Measurements from ENCODE around the gene RNF135.
"Not testable (repeated sequence)": the region's sequence is repeated elsewhere in the genome, so short reads cannot be mapped to it uniquely, and the experiment has no call there.

The RNF135 gene

DNA sequence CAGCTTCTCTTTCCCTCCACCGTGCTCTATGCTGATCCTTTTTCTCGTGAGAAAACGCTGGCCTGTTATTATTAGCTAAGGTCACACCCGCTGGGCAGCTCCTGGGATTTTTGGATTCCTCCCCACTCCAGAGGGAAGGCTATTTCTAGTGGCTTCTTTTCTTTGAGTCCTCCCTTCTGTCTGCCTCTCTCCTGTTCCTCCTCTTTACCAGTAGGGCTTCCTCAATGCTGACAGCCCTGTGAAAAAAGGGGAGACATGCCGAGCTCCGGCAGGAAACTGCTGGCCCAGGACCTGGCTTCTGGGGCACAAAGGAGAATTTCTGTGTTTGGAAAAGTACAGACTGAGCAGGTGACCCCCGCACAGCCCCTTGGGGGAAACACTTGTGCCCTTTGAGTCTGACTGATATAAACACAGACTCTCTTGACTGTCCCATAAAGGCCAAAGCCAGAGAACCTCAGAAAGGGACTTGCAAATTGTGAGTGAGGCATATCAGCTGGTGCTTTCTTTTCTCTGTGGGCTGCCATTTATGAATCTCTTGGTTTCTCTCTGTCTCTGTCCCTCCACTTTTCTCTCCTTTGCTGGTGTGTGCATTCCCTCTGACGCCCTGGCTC is 14.0 kb upstream of the RNF135 start:
- DNase-seq (ENCODE audit: low spot score), result no peak

GRCh38 chr17:30957741-30958140 is 13.1 kb upstream of the RNF135 start:
- no peak for DNase-seq (ENCODE audit: low spot score)

GRCh38 chr17:30958187-30958586 is 12.7 kb upstream of the RNF135 start:
- no peak for DNase-seq (ENCODE audit: low spot score)

GRCh38 chr17:30961209-30962188 is 9.3 kb upstream of the RNF135 start:
- no peak for DNase-seq (ENCODE audit: low spot score)

GRCh38 chr17:30964312-30964711 is 6.5 kb upstream of the RNF135 start:
- not testable (repeated sequence) for DNase-seq (ENCODE audit: low spot score)

- DNase-seq (ENCODE audit: low spot score), result no peak
These were observed 6.0 kb upstream of the RNF135 start for GRCh38 chr17:30964876-30965275.

DNA sequence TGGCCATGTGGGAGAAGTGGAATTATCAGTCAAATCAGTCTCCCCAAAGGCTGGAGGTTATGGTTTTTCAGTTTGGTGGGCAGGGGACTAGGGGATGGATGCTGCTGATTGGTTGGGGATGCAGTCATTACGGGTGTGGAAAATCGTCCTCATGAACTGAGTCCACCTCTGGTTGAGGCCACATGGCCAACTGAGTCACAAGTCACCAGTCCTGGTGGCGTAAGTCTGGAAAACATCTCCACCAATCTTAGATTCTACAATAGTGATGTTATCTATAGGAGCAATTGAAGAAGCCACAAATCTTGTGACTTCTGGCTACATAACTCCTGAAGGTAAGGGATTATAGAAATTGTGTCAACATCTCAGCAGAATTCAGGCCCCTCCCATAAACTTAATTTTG is 5.2 kb upstream of the RNF135 start:
- no peak for DNase-seq (ENCODE audit: low spot score)

- DNase-seq (ENCODE audit: low spot score), result not testable (repeated sequence)
These were observed 2.9 kb upstream of the RNF135 start for GRCh38 chr17:30967911-30968310.

GRCh38 chr17:30969989-30970830 is 629 bp upstream of the RNF135 start:
- peak; percentile 13 for DNase-seq (ENCODE audit: low spot score)

GRCh38 chr17:30975042-30975820 is 4.4 kb downstream of the RNF135 start:
- no peak for DNase-seq (ENCODE audit: low spot score)

DNA sequence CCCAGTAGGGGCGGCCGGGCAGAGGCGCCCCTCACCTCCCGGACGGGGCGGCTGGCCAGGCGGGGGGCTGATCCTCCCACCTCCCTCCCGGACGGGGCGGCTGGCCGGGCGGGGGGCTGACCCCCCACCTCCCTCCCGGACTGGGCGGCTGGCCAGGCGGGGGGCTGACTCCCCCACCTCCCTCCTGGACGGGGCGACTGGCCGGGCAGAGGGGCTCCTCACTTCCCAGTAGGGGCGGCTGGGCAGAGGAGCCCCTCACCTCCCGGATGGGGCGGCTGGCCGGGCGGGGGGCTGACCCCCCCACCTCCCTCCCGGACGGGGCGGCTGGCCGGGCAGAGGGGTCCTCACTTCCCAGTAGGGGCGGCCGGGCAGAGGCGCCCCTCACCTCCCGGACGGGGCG is 9.1 kb downstream of the RNF135 start:
- not testable (repeated sequence) for DNase-seq (ENCODE audit: low spot score)

DNA sequence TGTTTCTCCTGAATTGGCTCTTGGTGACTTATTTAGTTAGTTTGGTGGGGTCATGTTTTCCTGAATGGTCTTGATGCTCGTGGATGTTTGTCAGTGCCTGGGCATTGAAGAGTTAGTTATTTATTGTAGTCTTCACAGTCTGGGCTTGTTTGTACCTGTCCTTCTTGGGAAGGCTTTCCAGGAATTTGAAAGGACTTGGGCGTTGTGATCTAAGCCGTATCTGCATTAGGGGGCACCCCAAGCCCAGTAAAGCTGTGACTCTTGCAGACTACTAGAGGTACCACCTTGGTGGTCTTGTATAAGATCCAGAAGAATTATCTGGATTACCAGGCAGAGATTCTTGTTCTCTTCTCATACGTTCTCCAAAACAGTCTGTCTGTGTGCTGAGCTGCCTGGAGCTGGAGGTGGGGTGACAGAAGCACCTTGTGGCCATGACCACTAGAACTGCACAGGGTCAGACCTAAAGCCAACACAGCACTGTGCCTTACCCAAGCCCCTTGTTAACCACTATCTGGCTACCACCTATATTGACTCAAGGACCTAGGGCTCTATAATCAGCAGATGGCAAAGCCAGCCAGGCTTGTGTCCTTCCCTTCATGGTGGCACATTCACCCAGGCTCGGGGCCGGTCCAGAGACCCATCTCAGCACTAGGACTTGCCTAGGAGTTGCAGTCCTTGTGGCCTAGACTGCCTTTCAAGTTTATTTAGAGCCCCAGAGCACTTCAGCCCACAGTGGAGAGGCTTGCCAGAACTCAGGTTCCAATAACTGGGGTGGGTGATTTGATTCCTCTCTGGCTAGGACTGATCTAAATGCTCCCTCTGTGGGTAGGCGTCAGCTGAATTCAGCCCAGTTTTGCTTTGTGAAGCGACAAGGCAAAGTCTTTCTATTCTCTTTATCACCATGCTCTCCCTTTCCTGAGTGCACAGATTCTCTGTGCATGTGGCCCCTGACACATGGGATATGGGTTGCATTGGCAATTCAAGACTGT is 11.0 kb downstream of the RNF135 start:
- DNase-seq (ENCODE audit: low spot score), result no peak

DNA sequence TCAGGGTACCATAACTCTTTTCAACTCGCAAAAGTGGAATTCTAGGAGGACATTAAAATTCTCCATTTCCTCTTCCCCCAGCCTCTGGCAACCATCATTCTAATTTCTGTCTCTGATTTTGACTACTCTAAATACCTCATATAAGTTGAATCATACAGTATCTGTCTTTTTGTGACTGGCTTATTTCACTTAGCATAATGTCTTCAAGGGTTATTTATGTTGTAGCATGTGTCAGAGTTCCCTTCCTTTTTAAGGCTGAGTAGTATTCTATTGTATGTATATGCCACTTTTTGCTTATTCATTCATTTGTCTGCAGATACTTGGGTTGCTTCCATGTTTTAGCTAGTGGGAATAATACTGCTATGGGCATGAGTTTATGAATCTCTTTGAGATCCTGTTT is 12.0 kb downstream of the RNF135 start:
- no peak for DNase-seq (ENCODE audit: low spot score)

GRCh38 chr17:30990458-30990857 is 19.6 kb downstream of the RNF135 start:
- no peak for DNase-seq (ENCODE audit: low spot score)

DNA sequence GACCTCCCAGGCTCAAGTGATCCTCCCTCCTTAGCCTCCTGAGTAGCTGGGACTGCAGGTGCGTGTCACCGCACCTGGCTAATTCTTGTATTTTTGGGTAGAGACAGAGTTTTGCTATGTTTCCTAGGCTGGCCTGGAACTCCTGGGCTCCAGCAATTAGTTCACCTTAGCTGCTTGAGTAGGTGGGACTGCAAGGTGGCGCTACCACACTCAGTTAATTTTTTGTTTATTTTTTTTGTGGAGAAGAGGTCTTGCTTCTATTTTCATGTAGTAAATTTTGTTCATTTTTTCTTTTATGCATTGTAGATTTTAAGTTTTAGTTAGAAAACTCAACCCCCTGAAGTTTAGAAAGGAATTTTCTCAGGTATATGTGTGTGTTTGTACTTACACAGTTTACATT is 21.7 kb downstream of the RNF135 start:
- no peak for DNase-seq (ENCODE audit: low spot score)

- no peak for DNase-seq (ENCODE audit: low spot score)
These were observed 24.5 kb downstream of the RNF135 start for GRCh38 chr17:30995347-30995746.

- DNase-seq (ENCODE audit: low spot score), result no peak
These were observed 25.6 kb downstream of the RNF135 start for GRCh38 chr17:30996486-30996885.

- no peak for DNase-seq (ENCODE audit: low spot score)
These were observed 26.4 kb downstream of the RNF135 start for GRCh38 chr17:30997270-30997669.

DNA sequence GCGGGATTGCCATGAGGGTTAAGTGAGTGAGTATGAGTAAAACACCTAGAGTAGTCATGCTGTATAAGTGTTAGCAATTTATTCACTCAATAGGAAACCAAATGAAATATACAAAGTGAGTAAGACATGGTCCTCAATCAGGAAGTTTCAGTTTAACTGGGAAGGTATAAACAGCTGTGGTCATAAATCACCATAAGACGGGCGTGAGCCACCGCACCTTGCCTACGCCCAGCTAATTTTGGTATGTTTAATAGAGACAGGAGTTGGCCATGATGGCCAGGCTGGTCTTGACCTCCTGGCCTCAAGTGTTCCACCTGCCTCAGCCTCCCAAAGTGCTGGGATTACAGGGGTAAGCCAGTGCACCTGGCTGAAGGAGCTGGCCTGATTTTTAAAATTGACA is 27.0 kb downstream of the RNF135 start:
- no peak for DNase-seq (ENCODE audit: low spot score)

DNA sequence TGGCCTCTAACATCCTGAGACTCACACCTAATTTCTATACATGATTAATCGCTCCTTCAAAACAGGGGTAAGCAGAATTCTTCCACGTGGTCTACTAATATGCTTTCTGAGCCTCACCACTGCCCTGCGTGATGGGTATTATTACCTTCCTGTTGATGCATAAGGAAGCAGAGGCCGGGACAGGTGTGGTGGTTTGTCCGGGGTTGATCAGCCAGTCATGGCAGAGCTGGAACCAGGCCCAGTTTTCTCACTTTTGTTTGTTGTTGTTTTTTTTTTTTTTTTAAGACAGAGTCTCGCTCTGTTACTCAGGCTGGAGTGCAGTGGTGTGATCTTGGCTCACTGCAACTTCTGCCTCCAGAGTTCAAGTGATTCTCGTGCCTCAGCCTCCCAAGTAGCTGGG is 31.2 kb downstream of the RNF135 start:
- no peak for DNase-seq (ENCODE audit: low spot score)
